DLD1 (cell line): Measurements from ENCODE around the gene LATS2.
"Not testable (repeated sequence)": the region's sequence is repeated elsewhere in the genome, so short reads cannot be mapped to it uniquely, and the experiment has no call there.

Source experiments
- in situ Hi-C: cut with HindIII; loops from 2 replicates; pipeline ENCODE4 v1.10.0; 2017; ENCODE audit warnings: low sequenced_read_pairs

Gene LATS2

GRCh38 chr13:20969182-20969581 is 92.2 kb downstream of the LATS2 start:
- in situ Hi-C loops: no loop called here

GRCh38 chr13:20968745-20969144 is 92.6 kb downstream of the LATS2 start:
- in situ Hi-C loops: no loop called here

GRCh38 chr13:20967340-20967739 is 94.0 kb downstream of the LATS2 start:
- in situ Hi-C loops: no loop called here

- in situ Hi-C loops: no loop called here
Measured at GRCh38 chr13:20964904-20965303, 96.5 kb downstream of the LATS2 start.

GRCh38 chr13:20961663-20962062 is 99.7 kb downstream of the LATS2 start:
- in situ Hi-C loops: not testable (repeated sequence)

- in situ Hi-C loops: no loop called here
Measured at GRCh38 chr13:20960663-20961309, 100.6 kb downstream of the LATS2 start.

GRCh38 chr13:20957049-20957620 is 104.3 kb downstream of the LATS2 start:
- in situ Hi-C loops: not testable (repeated sequence)

- in situ Hi-C loops: no loop called here
Measured at GRCh38 chr13:20955496-20955895, 105.9 kb downstream of the LATS2 start.

- in situ Hi-C loops: no loop called here
Measured at GRCh38 chr13:20953245-20953931, 108.0 kb downstream of the LATS2 start.

GRCh38 chr13:20952838-20953237 is 108.5 kb downstream of the LATS2 start:
- in situ Hi-C loops: no loop called here

GRCh38 chr13:20948001-20948400 is 113.4 kb downstream of the LATS2 start:
- in situ Hi-C loops: not testable (repeated sequence)

GRCh38 chr13:20945952-20946383 is 115.4 kb downstream of the LATS2 start:
- in situ Hi-C loops: no loop called here

- in situ Hi-C loops: no loop called here
Measured at GRCh38 chr13:20942938-20943559, 118.3 kb downstream of the LATS2 start.

- in situ Hi-C loops: not testable (repeated sequence)
Measured at GRCh38 chr13:20940511-20940910, 120.9 kb downstream of the LATS2 start.

GRCh38 chr13:20940083-20940482 is 121.3 kb downstream of the LATS2 start:
- in situ Hi-C loops: no loop called here

GRCh38 chr13:20939662-20940061 is 121.7 kb downstream of the LATS2 start:
- in situ Hi-C loops: no loop called here

- in situ Hi-C loops: no loop called here
Measured at GRCh38 chr13:20938302-20938701, 123.1 kb downstream of the LATS2 start.

GRCh38 chr13:20927596-20928257 is 133.7 kb downstream of the LATS2 start:
- in situ Hi-C loops: no loop called here

- in situ Hi-C loops: not testable (repeated sequence)
Measured at GRCh38 chr13:20925395-20925790, 136.0 kb downstream of the LATS2 start.

GRCh38 chr13:20924758-20925394 is 136.5 kb downstream of the LATS2 start:
- in situ Hi-C loops: no loop called here

- in situ Hi-C loops: no loop called here
Measured at GRCh38 chr13:20923272-20923671, 138.1 kb downstream of the LATS2 start.
